ENCODE results near the gene SMIM36.

The SMIM36 gene

GRCh38 chr17:55443904-55444303 is 67.3 kb downstream of the SMIM36 start:
- H3K9me3 ChIP-seq (ENCODE audit: insufficient read depth, low read depth, low read length): no peaks in the 10 kb centered on the region
- H3F3A ChIP-seq (ENCODE audit: low read depth): no peaks in the 10 kb centered on the region
- H3K4me2 ChIP-seq (ENCODE audit: low read depth, low read length, poor library complexity, severe bottlenecking): no peak overlapping the region

GRCh38 chr17:55442953-55443683 is 68.1 kb downstream of the SMIM36 start:
- H3K36me3 ChIP-seq (ENCODE audit: insufficient read depth, low read length): no peaks in the 10 kb centered on the region
- no peaks in the 10 kb centered on the region for H3K4me1 ChIP-seq (ENCODE audit: insufficient read depth, low read length, poor library complexity, severe bottlenecking)
- no peaks in the 10 kb centered on the region for H3K27me3 ChIP-seq (ENCODE audit: insufficient read depth, low read length, poor library complexity, severe bottlenecking)
- H3K4me2 ChIP-seq (ENCODE audit: low read depth, low read length, poor library complexity, severe bottlenecking): no peak overlapping the region
- H3K79me2 ChIP-seq (ENCODE audit: insufficient read depth, low read length): no peaks in the 10 kb centered on the region
- no peaks in the 10 kb centered on the region for H3K9me2 ChIP-seq (replicated peaks; ENCODE audit: low read depth, low read length)
- no peak overlapping the region for H2AFZ ChIP-seq (ENCODE audit: low read length)
- H3K9me3 ChIP-seq (ENCODE audit: insufficient read depth, low read depth, low read length): no peaks in the 10 kb centered on the region
- no peak overlapping the region for H3K4me3 ChIP-seq (ENCODE audit: low read length, poor library complexity, severe bottlenecking)
- H3K9ac ChIP-seq (ENCODE audit: low read depth, low read length, poor library complexity, severe bottlenecking): no peak overlapping the region
- H3F3A ChIP-seq (ENCODE audit: low read depth): no peaks in the 10 kb centered on the region
- H4K20me1 ChIP-seq (ENCODE audit: insufficient read depth, low read length, poor library complexity, severe bottlenecking): no peaks in the 10 kb centered on the region
- no peak for TF ChIP-seq EZH2phosphoT487 (IDR thresholded peaks at IDR 0.05; ENCODE audit: borderline replicate concordance)
- TF ChIP-seq CTCF (conservative IDR thresholded peaks at IDR 0.05; ENCODE audit: low read length): no peak

More at GRCh38 chr17:55443904-55444303, 67.3 kb downstream of the SMIM36 start:
- H3K36me3 ChIP-seq (ENCODE audit: insufficient read depth, low read length): no peaks in the 10 kb centered on the region
- H3K9ac ChIP-seq (ENCODE audit: low read depth, low read length, poor library complexity, severe bottlenecking): no peak overlapping the region
- no peak for TF ChIP-seq CTCF (conservative IDR thresholded peaks at IDR 0.05; ENCODE audit: low read length)
- no peak overlapping the region for H3K4me3 ChIP-seq (ENCODE audit: low read length, poor library complexity, severe bottlenecking)
- no peaks in the 10 kb centered on the region for H3K9me2 ChIP-seq (replicated peaks; ENCODE audit: low read depth, low read length)
- H2AFZ ChIP-seq (ENCODE audit: low read length): no peak overlapping the region
- no peaks in the 10 kb centered on the region for H3K79me2 ChIP-seq (ENCODE audit: insufficient read depth, low read length)
- no peaks in the 10 kb centered on the region for H4K20me1 ChIP-seq (ENCODE audit: insufficient read depth, low read length, poor library complexity, severe bottlenecking)
- H3K27me3 ChIP-seq (ENCODE audit: insufficient read depth, low read length, poor library complexity, severe bottlenecking): no peaks in the 10 kb centered on the region
- peaks cover 2% of the 10 kb centered on the region for H3K4me1 ChIP-seq (ENCODE audit: insufficient read depth, low read length, poor library complexity, severe bottlenecking)

GRCh38 chr17:55442462-55442861 is 68.8 kb downstream of the SMIM36 start:
- no peak for TF ChIP-seq EZH2phosphoT487 (IDR thresholded peaks at IDR 0.05; ENCODE audit: borderline replicate concordance)
- no peak for TF ChIP-seq CTCF (conservative IDR thresholded peaks at IDR 0.05; ENCODE audit: low read length)
- no peak overlapping the region for H3K4me2 ChIP-seq (ENCODE audit: low read depth, low read length, poor library complexity, severe bottlenecking)
- no peaks in the 10 kb centered on the region for H4K20me1 ChIP-seq (ENCODE audit: insufficient read depth, low read length, poor library complexity, severe bottlenecking)
- no peaks in the 10 kb centered on the region for H3K79me2 ChIP-seq (ENCODE audit: insufficient read depth, low read length)
- H3K9me2 ChIP-seq (replicated peaks; ENCODE audit: low read depth, low read length): no peaks in the 10 kb centered on the region
- no peaks in the 10 kb centered on the region for H3K27me3 ChIP-seq (ENCODE audit: insufficient read depth, low read length, poor library complexity, severe bottlenecking)
- H3K9ac ChIP-seq (ENCODE audit: low read depth, low read length, poor library complexity, severe bottlenecking): no peak overlapping the region
- no peaks in the 10 kb centered on the region for H3K4me1 ChIP-seq (ENCODE audit: insufficient read depth, low read length, poor library complexity, severe bottlenecking)
- no peaks in the 10 kb centered on the region for H3K9me3 ChIP-seq (ENCODE audit: insufficient read depth, low read depth, low read length)
- no peaks in the 10 kb centered on the region for H3F3A ChIP-seq (ENCODE audit: low read depth)
- H3K4me3 ChIP-seq (ENCODE audit: low read length, poor library complexity, severe bottlenecking): no peak overlapping the region
- H2AFZ ChIP-seq (ENCODE audit: low read length): no peak overlapping the region
- no peaks in the 10 kb centered on the region for H3K36me3 ChIP-seq (ENCODE audit: insufficient read depth, low read length)
